H1 (cell line): ENCODE data around the gene KLF2. TPM values are rescaled to one million over a fixed set of nuclear protein-coding genes. Genes with fewer than 3 reads are reported as not detected.

Experiments
- CBX5 ChIP-seq: fragments of 300-800, 300-1000 bp; sonication (generic); IDR thresholded peaks from 2 replicates; pipeline ENCODE4 v1.7.1; 2016; ENCODE audit warnings: antibody characterized with exemption, low read length, low read depth
- JUND ChIP-seq: IDR thresholded peaks from 2 replicates; pipeline ENCODE4 v1.6.1; 2011; ENCODE audit warnings: mild to moderate bottlenecking, improper control_type of control experiment, low read length
- PHF8 ChIP-seq: fragments of 200-600 bp; sonication (generic); conservative IDR thresholded peaks from 2 replicates; pipeline ENCODE4 v1.7.1; 2012; ENCODE audit warnings: low read depth, mild to moderate bottlenecking, inconsistent platforms, low read length, moderate library complexity
- RFX5 ChIP-seq: IDR thresholded peaks from 2 replicates; pipeline ENCODE4 v1.6.1; 2011; ENCODE audit warnings: low read depth, low read length, improper control_type of control experiment, borderline replicate concordance
- SAP30 ChIP-seq: fragments of 300-600 bp; sonication (generic); IDR thresholded peaks from 2 replicates; pipeline ENCODE4 v1.7.1; 2012; ENCODE audit warnings: low read length, moderate library complexity, mild to moderate bottlenecking, inconsistent platforms; ENCODE audit not compliant: insufficient read depth, insufficient replicate concordance
- polyA plus RNA-seq, 7 experiments: library from polyadenylated mRNA; depleted of rRNA in 3 of 7; stranded (reverse) in 5 of 7; unstranded in 2 of 7; fragments of >200 nt in 5 of 7; fragments of 200-250 nt in 2 of 7; gene quantifications; 1 replicate in 5 of 7; 2 replicates in 1 of 7; 4 replicates in 1 of 7; pipeline versions ENCODE4 v1.2.1 to v1.2.3, GENCODE V29; 2011 to 2013; ENCODE audit warnings: missing spikeins in 2 of 7, mixed read lengths in 2 of 7
- total RNA-seq: library from RNA; stranded (reverse); fragmentation: NEBNext Ultra II Directional; extraction: Animal tissue kit (Norgen Biotek cat#: 25700); gene quantifications from 2 replicates; pipeline ENCODE4 v1.2.1, GENCODE V29; 2021

Gene KLF2
- total and polyA plus RNA-seq, 2 of the 8 experiments (the other 6 are each of a cell fraction or from before 2014, with no cell fraction given) = 0.19 to 0.33 TPM

DNA sequence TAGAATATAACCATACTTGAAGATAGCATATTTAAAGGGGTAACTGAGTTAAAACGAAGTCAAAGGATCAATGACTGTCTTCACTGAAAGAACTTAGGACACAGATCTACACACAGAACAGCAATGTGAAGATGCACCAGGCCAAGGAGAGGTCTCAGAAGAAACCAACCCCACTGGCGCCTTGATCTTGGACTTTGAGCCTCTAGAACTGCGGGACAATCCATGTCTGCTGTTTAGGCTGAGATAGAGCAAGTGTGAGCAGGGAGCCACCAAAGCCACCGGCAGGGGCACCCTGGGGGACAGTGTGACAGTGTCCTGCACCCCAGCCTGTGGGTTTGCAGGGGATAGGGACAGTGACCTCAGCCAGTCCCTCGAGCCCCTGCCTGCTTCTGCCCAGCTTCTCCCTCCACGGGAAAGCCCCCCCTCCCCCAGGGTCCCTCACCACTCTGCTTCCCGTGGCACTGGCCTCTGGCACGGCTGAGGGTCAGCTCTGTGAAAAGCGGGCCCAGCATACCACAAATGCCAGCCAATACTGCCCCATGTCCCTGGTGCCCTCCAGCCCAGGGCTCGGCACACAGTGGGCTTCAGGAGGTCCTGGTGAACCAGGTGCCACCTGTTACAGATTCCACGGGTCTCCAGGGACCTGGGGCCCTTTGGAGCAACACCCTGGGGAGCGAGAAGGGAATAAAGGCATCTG lies 40.8 kb downstream of the KLF2 start (continued):
- TF ChIP-seq CBX5 (no peak), SAP30 (no peak), JUND (no peak), PHF8 (no peak), RFX5 (no peak)
- TF ChIP-seq, all 59 proteins: peak for 0
